HEK293T (cell line): Measurements from ENCODE around the gene RNF169.

ENCODE experiments used
- ARNT ChIP-seq: fragments of 450-650 bp; IDR thresholded peaks from 2 replicates; pipeline ENCODE4 v1.6.1; 2017; ENCODE audit warnings: mild to moderate bottlenecking
- CTBP1 ChIP-seq: fragments of 450-650 bp; IDR thresholded peaks from 2 replicates; pipeline ENCODE4 v1.6.1; 2016; ENCODE audit warnings: borderline replicate concordance
- ELF4 ChIP-seq: fragments of 450-650 bp; IDR thresholded peaks from 2 replicates; pipeline ENCODE4 v1.6.1; 2017; ENCODE audit warnings: antibody characterized with exemption
- FOXM1 ChIP-seq: fragments of 450-650 bp; IDR thresholded peaks from 2 replicates; pipeline ENCODE4 v1.6.1; 2017; ENCODE audit warnings: mild to moderate bottlenecking, borderline replicate concordance
- SUZ12 ChIP-seq: fragments of 450-650 bp; IDR thresholded peaks from 2 replicates; pipeline ENCODE4 v1.6.1; 2016; ENCODE audit warnings: mild to moderate bottlenecking
- TARDBP ChIP-seq: fragments of 450-650 bp; IDR thresholded peaks from 2 replicates; pipeline ENCODE4 v1.6.1; 2016

- TF ChIP-seq CTBP1: no peak
- no peak for TF ChIP-seq TARDBP
- TF ChIP-seq ARNT: no peak
- TF ChIP-seq FOXM1: no peak
- no peak for TF ChIP-seq ELF4
- no peak for TF ChIP-seq SUZ12
These were observed 27.9 kb downstream of the RNF169 start for GRCh38 chr11:74776546-74776945.
